ENCODE data around the gene RHEX.

RHEX gene

GRCh38 chr1:206089341-206089740, 36.4 kb downstream of the RHEX start:
- no peak for DNase-seq (ENCODE audit: low read depth in 3 of 3, low spot score in 1 of 3)

DNA sequence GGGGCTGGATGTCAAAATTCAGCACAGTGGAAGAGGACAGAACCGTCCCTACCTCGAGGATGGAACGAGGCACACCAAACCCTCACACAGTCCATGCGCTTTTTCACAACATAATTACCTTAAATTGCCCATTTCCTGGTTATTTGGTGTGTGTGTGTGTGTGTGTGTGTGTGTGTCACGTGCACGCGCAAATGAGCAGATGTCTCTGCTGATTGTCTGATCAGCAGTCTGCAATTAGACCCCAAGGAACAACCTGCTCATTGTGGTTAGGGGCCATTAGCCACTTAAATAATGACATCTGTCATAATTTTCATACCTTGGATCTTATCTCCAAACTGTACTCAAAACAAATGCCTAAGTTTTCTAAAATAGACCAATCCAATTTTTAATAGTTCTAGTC, 41.1 kb downstream of the RHEX start:
- no peak for DNase-seq (ENCODE audit: low read depth in 3 of 3, low spot score in 1 of 3)

DNA sequence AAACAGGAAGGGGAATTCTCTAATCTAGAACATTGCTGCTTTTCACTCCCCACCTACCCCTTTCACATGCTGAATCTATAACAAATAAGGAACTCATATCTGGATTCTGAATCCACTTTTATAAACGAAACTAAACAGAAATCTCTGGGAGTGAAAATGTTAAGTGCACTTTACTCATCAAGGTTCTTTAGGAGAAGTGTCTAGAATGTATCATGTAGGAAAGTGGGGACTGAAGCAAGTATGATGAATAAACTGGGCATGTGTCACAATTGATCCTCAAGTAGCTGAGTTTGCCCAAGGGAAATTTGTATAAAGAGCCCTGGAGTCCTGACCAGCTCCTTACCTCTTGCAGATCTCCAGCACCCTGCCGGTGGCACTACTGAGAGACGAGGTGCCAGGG, 44.4 kb downstream of the RHEX start:
- DNase-seq (ENCODE audit: low read depth in 3 of 3, low spot score in 1 of 3): no peak

- no peak for DNase-seq (ENCODE audit: low read depth in 3 of 3, low spot score in 1 of 3)
Observed at GRCh38 chr1:206098242-206098919, 45.4 kb downstream of the RHEX start.

GRCh38 chr1:206100226-206100815, 47.3 kb downstream of the RHEX start:
- DNase-seq (ENCODE audit: low read depth in 3 of 3, low spot score in 1 of 3): no peak

DNA sequence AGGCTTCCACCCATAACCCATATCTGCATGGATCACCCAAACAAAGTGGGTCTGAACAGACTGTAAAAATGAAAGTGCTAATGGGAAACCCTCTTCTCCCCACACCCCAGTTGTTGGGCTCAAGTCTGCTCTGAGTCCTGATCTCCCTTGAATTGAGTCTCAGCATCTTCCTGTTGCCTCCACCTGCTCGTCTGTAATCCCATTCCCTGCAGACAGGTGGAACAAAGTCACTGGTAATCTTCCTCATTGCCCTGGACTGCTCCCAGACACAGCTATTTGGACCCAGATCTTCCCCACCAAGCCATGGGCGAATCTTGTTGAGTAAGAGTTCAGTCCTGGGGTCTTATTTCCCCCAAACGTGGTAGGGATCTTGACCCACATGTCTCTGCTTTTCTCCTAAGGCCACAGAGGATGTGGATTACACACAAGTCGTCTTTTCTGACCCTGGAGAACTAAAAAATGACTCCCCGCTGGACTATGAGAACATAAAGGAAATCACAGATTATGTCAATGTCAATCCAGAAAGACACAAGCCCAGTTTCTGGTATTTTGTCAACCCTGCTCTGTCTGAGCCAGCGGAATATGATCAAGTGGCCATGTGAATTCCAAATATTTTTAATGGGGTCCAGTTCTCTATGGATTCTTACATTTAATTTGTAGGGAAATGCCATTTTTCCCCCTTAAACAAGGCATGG, 48.5 kb downstream of the RHEX start:
- DNase-seq (ENCODE audit: low read depth in 3 of 3, low spot score in 1 of 3): no peak

- no peak for DNase-seq (ENCODE audit: low read depth in 3 of 3, low spot score in 1 of 3)
Observed at GRCh38 chr1:206102292-206102936, 49.4 kb downstream of the RHEX start.

- DNase-seq (ENCODE audit: low read depth in 3 of 3, low spot score in 1 of 3): no peak
Observed at GRCh38 chr1:206103979-206104378, 51.0 kb downstream of the RHEX start.

DNA sequence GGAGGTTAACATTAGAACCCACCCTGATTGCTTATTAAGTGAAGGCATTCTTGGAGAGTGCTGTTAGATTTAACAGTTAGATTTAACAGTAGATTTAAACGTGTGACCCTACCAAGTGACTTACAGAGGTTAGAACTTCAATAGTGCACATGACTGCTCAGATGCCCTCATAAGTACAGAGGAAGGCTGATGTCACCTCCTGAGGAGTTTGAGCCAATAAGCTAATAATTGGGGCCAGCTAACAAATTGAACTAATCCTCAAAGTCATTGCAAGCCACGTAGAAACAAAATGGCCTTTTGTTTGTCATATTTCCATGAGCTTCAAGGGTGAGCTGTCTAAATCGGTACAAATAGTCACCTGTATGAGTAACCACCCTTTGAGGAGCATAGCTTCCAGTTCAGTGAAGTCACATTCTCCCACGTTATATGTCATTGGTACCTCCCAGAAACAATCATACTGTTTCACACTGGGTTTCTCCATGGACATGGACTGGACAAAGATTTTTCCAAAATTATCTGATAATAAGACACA, 52.6 kb downstream of the RHEX start:
- no peak for DNase-seq (ENCODE audit: low read depth in 3 of 3, low spot score in 1 of 3)

DNA sequence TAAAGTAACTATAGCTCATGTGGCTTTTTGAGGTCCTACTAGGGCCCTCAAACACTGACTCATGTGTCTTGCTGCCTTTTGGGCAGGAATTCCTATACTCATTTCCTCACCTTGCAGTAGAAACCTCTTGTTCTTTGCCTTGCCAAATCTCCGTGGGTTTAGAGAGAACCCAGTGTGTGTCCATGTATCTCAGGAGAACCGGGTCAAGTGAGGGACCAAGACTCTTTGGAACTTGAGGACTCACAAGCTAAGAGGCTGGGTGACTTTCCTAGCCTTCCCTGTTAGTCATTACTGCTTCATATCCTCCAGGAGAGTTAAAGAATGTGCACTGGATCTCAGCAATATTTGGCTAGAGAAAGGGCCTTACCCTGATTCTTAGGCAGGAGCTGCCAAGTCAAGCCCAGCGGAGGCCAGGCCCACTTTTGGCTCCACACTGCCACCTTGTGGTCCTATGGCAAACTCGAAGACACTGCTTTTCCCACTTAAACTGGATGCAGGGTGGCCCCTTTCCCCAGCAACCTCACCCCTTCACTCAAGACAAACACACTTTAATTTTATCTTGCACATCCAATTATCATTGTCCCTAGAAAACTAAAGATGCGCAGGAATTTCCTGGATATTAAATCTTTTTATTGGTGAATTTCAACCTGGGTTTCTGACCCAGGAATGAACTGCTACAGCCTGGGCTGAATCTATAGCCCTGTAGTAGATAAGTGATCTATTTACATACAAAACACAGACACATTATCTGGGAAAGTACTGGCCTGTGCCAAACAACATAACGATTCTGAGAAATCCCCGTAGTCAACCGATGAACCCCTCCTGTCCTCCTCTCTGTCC, 53.6 kb downstream of the RHEX start:
- peak; percentile 47 to 69 (median 55) for DNase-seq (ENCODE audit: low read depth in 3 of 3, low spot score in 1 of 3)

DNA sequence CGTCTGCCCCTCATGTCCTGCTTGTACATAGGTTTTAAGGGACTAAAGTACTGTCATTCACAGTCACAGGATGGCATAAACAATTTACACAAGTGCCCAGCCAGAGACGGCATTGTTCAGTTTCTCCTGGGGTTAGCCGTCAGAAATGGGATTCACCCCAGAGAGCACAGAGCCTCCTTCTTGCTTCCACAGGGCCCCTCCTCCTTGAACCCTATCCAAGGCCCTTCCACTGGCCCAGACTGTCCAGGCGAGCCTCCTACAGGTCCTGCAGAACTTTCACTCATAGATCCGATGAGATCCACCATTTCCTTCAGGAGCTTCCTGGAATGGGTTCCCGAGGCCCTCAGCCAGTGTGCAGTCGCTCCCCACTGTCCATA, 54.2 kb downstream of the RHEX start:
- DNase-seq (ENCODE audit: low read depth in 3 of 3, low spot score in 1 of 3): no peak

- no peak for DNase-seq (ENCODE audit: low read depth in 3 of 3, low spot score in 1 of 3)
Observed at GRCh38 chr1:206108635-206109034, 55.7 kb downstream of the RHEX start.

DNA sequence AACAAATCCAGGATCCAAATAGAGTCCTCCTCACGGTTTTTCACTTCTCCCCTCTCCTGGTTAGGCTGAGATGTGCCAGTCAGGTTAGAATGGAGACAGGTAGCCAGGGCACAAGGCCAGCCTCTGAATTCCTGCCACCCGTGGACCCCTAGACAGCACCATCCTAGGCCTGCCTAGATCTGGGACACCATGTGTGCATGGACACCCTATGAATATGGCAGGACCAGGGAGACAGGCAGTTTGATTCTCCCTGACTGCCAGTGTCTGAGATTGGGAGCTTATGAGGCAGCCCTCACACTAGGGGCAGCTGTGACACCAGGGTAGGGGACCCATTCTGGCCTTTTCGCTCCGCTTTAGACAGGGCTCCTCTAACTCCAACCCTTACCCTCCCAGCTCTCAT, 56.7 kb downstream of the RHEX start:
- no peak for DNase-seq (ENCODE audit: low read depth in 3 of 3, low spot score in 1 of 3)

DNA sequence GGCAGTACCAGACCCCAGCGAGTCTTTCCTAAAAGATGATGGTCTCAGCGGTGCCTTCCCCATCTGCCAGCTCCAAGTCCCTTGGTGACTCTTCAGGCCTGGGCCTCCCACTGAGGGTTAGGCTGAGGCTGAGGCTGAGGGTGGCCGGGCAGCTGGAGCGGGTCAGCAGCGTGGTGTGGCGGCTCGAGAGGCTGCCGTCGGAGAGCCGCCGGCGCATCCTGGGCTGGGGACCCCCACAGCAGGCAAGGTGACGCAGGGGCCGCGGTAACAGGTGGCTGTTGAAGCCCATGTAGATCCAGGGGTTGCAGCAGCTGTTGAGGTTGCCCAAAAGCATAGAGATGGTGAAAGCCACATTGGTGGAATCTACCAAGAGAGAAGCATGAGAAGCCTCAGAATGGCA, 57.2 kb downstream of the RHEX start:
- DNase-seq (ENCODE audit: low read depth in 3 of 3, low spot score in 1 of 3): no peak

- no peak for DNase-seq (ENCODE audit: low read depth in 3 of 3, low spot score in 1 of 3)
Observed at GRCh38 chr1:206110820-206111219, 57.8 kb downstream of the RHEX start.

DNA sequence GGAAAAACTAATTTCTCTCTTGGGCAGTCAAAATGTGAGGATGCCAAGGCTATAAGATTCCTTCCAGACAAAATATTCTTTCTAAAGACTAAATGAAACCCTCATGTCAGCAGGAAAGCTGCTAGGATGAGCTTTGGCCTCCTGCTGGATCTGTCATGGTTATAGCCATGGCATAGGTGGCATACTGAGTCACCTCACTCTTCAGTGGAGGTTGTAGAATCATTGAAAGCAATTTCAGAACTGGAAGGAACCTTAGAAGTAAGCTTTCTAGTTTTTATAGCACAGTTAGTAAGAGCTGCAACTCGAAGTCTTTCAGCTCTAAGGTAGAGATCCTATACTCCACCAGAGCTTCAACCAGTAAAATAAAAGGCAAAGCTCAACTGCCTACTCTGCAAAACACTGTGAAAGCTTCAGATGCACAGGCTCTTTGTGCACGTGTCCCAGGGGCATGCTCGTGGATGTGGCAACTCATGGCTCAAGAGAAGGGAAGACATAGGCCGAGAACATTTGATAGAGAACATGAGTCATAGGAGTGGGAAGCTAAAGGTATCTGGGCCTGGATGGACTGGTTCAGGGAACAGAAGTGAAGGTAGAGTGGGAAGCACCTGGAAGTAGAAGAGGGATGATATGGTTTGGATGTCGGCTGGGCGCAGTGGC, 58.4 kb downstream of the RHEX start:
- no peak for DNase-seq (ENCODE audit: low read depth in 3 of 3, low spot score in 1 of 3)

DNA sequence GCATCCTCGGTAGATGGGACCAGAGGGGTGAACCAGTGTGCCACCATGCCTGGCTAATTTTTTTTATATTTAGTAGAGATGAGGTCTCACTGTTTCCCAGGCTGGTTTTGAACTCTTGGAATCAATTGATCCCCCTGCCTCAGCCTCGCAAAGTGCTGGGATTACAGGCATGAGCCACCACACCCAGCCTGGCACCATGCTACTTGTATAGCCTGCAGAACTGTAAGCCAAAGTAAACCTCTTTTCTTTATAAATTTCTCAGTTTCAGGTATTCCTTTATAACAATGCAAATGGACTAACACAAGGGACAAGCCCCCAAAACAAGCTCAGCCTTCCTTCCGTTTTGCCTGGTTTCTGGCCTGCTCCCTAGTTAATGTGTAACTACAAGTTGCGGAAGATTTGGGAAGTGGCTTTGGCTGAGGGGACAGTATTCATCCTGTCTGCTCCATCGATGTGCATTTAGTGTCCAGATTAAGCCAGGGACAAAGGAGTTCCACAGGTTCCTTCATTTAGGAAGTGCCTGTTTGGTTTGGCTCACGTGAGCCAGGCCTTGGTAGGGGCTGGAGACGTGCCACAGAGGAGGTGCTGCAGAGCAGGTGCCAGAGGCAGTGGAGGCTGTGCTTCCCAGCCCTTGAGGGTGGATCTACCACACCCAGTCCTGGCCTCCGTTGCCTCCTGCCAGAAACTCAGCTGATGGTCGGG, 59.8 kb downstream of the RHEX start:
- no peak for DNase-seq (ENCODE audit: low read depth in 3 of 3, low spot score in 1 of 3)

GRCh38 chr1:206114692-206115640, 62.0 kb downstream of the RHEX start:
- no peak for DNase-seq (ENCODE audit: low read depth in 3 of 3, low spot score in 1 of 3)

DNA sequence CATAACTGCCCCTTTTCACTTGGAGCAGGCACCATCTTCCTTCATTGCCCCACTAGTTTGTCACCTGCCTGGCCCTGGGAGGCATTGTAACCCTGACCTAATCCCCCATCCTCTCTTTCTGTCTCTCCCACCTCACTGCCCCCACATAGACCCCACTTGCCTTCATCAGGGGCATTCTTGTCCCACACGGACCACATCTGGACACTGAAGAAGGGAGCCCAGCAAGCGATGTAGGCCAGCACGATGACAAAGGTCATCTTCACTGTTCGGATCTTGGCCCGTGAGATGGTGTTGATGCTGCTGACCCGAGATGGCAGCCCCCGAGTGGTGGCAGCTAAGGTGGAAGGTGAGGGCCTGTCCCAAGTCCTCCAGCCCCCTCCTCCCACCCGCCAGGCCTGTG, 62.8 kb downstream of the RHEX start:
- no peak for DNase-seq (ENCODE audit: low read depth in 3 of 3, low spot score in 1 of 3)
